Left forelimb (tissue), 1 donor: ENCODE data around the gene KRT4.

ENCODE experiments used
- DNase-seq: peaks from one replicate; pipeline ENCODE4 v3.0.0-alpha.2; 2018; ENCODE audit warnings: low spot score

KRT4 gene

DNA sequence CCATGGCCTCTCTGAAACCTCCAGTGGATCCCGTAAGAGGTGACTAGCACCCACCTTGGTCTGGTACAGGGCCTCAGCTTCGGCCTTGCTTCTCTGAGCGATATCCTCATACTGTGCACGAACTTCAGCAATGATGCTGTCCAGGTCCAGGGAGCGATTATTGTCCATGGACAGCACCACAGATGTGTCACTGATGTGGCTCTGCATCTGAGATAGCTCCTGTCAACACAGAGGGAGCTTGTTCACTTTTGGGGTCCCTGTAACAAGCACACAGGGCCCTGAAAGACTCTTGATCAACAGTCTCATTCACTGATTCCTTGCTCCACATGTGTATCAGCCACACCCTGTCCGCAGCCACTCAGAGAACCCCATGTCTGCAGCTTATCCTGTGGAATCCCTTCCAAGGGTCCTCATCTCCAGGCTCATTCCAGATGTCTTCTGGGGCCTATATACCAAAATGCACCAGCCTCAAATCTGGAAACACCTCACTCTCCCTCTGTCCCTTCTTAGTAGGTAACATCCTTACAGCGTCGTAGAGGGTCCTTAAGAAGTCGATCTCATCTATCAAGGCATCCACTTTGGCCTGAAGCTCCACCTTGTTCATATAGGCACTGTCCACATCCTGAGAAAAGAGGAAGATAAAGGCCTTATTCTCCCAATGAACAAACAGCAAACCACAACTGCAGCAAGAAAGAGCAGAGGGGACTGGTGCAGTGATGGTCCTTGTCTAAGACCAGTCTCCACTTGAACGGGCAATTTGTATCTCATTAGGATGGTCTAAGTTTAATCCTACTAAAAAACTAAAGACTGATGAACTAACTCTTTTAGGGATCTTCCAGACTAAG is 21.5 kb downstream of the KRT4 start:
- no peak for DNase-seq

DNA sequence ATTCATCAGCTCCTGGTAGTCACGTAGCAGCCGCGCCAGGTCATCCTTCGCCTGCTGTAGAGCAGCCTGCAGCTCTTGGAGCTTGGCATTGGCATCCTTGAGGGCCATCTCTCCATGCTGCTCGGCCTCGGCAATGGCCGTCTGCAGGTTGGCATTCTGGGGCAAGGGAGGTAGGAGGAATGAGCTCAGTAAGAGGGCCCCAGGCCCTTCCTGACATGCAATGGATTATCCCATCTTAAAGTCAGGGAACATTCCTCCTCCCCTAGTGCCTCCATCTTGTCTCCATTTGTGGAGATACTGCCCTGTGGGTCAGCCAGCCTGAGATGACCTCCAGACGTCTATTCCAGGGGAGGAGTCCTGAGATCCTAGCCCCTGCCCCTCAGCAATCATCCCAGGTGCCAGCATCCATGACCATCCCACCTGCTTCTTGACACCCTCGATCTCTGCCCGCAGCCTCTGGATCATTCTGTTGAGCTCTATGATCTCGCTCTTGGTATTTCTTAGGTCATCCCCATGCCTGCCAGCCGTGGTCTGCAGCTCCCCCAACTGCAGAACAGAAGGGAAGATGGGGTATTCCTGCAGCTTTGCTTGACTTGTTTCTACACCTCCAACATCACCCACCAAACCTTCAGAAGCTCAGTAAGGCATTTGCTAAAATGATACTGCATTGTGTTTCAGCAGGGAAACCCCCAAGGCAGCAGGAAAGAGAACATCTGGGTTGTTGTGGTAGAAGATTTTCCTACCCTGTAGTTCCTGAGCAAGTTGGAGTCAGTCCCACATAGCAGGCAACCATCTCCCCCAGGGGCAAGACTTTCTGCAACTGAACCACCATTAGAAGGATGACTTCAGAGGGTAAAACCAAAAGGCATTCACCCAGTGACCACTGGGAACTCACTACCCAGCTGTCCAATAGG is 22.4 kb downstream of the KRT4 start:
- DNase-seq = no peak

- DNase-seq = no peak
These were observed 23.3 kb downstream of the KRT4 start for GRCh38 chr12:52790427-52791270.

DNA sequence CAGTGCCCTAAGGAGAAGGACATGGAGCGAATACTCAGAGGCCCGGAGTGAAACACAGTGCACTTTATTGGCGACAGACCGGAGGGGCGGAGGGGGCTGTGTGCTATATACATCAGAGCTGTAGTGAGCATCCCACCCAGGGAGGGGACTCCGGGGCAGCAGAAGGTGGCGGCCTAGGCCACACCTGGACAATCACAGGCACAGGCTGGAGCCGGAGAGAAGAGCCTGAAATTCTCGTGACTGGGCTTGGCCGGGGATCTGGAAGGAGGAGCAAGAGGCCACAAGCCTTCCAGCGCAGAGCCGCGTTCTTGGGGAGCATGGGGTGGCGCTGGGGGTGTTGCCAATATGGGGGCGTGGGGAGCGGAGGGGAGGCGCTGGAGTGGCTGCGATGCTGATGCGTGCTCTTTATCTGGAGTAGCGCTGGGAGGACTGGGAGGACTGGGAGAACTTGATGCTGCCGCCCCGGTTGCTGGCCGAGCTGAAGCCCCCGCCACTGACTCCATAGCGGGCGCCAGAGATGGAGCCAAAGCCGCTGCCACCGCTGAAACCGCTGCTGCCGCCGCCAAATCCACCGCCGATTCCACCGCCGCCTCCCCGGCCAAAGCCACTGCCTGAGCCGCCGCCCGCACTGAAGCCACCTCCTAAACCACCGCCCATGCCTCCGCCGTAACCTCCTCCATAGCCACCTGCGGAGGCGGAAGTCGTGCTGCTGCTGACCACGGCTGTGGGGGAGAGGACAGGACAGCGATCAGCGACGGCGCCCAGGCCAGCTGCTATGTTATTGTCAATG is 24.1 kb downstream of the KRT4 start:
- no peak for DNase-seq

GRCh38 chr12:52788876-52789636 is 24.9 kb downstream of the KRT4 start:
- DNase-seq = no peak

DNA sequence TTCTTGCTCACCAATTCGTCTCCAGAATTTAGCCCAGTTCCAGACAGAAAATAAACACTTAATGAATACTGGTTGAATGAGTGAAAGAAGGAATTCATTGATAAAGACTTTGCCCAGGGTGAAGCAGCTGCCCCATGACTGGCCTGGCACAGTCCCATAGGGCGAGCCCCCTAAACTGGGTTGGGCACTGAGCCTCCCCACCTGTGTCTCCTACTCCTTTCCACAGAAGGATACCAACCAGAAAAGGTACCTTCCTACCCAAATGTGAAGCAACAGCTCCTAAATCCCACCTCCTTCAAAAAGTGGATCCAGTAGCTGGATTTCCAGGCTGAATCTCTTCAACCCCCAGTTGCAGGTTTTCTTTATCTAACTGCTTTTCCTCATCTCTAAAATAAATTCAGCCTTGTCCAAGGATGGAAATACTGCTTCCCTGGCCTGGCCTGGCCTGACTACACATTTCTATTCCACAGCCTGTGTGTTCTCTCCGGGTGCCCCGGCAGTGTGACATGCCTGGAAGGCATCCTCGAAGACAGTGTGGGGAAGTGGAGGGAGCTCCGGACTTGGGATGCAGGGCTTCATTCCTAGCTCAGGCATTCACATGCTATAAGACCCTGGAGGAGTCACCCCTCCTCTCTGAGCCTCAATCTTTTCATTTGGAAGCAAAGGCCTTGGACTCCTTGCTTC is 25.6 kb downstream of the KRT4 start:
- no peak for DNase-seq

- DNase-seq = no peak
These were observed 26.4 kb downstream of the KRT4 start for GRCh38 chr12:52787324-52788191.

- peak; percentile 17 for DNase-seq
These were observed 29.0 kb downstream of the KRT4 start for GRCh38 chr12:52784909-52785308.

GRCh38 chr12:52783563-52784316 is 30.2 kb downstream of the KRT4 start:
- DNase-seq = no peak

DNA sequence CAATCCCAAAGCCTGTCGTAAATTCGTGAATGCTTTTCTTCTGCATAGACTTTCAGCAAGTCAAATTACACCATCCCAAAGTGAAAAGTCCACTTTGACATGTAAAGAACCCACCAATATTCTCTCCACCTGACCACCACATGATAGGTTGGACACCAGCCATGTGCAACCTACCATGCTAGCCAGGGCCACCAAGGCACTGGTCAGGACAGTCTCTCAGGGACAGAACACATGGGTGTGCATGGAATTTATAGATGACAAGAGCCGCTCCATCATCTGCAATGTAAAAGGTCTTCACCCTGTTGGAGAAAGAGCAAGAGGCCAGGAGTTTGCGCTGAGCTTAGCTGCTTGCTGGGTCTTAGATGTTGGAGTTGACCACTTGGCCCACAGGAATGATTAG is 31.4 kb downstream of the KRT4 start:
- DNase-seq = no peak

DNA sequence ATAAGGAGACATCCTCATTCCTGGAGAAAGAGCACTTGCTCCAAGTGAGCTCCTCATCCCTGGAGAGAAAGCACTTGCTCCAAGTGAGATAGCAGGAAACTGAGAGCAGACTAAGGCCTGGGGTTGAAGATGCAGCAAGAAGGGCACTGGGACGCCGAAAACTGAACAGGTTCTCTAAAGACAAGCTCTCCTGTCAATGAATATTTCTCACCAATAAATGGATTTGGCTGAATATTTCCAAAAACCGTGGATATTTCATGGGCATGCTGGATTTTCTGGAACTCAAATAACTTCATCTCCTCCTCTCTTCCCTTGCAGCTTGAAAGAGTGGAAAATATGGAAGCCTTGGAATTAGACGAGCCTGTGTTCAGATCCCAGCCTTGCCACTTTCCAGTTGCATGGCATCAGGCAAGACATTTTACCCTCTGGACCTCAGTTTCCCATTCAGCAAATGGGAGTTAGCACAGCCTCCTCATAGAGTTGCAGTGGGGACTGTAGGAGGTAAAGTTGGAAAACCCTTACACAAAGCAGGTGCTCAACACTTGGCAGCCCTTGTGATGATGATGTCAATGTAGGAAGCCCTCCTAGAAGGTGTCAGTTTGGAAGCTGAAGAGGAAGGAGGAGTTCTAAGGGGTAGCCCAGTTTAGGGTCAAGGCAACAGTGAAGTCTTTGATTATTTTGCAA is 32.4 kb downstream of the KRT4 start:
- no peak for DNase-seq

- DNase-seq = no peak
These were observed 34.0 kb downstream of the KRT4 start for GRCh38 chr12:52779914-52780313.

DNA sequence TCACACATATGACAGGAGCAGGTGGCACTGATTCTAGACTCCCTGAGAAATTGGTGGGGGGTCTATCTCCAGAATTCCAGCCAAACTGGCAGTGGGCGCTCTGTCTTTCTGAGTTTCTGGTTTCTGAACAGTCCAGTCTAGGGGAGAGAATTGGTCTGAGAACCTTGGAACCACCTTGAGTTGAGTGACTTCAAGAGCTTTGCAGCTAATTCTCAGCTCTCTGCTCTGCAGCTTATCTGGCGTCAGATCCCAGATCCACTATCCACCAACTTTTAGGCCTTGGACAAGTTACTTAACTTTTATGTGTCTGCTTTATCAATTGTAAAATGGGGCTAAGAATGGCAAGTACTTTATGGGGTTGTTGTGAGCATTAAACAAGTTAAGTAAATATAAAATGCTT is 35.1 kb downstream of the KRT4 start:
- DNase-seq = no peak

DNA sequence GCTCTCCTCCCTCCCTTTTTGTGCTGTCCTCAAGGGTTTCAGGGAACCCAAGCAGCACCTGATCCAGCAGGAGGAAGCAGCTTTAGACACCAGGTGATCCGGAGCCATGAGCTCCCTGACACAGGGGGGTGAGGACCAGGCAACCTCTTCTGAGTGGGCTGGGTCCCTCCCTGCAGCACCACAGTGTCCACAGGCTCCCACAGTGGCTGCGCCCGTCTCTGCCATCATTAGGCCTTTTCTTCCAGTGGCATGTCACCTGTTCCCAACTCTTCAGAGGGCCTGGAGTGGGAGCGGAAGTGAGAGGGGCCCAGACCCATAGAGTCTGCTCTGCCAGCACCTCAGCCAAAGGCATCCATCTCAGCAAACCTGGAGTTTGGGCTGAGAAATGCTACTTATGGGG is 36.4 kb downstream of the KRT4 start:
- DNase-seq = no peak

DNA sequence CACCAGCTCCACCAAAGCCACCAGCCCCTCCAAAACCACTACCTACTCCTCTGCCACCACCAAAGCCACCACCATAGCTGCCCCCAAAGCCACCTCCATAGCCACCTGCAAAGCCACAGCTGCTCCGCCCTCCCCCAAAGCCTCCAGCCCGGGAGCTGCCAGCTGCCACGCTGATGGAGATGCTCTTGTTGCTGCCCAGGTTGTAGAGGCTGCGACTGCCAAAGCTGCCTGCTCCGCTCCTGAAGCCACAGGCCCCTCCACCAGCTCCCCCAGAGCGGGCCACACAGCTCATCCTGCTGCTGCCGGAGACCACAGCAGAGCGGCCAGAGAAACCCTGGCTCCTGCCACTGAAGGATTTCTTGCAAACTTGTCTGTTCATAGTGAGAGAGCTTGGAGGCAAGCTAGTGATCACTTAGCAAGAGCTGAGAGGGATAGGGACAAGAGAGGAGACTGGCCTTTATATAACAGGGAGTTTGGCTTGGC is 37.0 kb downstream of the KRT4 start, which contains the start of gene KRT76:
KRT76 (minus strand) TSS at position 433 of the 483 bp plus-strand sequence; CDS start at position 379, 54 bp downstream.
- DNase-seq = no peak

GRCh38 chr12:52776435-52776834 is 37.5 kb downstream of the KRT4 start:
- DNase-seq = no peak

DNA sequence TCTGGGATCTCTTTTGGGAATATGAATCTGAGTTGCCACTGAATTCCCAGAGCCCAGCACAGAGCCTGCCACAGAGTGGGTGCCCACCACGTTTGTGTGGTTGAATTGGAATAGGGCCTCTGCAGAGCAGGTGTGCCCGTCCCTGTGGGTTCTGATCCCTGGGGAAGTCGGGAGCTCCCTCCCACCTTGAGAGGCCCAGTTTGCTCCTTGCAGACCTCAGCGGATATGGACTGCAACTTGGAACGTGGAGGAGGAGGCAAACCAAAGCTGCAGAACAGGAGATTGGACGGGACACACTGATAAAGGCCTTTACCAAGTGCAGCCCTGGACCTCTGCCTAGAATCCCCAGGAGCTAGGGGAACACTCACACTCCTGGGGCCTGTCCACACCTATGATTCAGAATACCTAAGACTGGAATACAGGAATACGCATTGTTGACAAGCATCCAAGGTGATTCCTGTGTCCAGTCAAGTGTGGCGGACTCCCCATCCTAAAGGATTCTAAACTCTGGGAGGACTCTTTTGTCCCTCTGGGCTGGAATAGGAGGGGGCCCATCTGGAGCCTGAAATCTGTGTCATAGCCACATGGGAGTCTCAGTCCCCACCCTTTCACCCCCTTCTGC is 39.2 kb downstream of the KRT4 start:
- DNase-seq = no peak
